Mesenchymal stem cell (in vitro differentiated cells and primary cell): ENCODE results near the gene KCTD5.
"Not testable (repeated sequence)": the region's sequence is repeated elsewhere in the genome, so short reads cannot be mapped to it uniquely, and the experiment has no call there.

Source experiments
- DNase-seq: peaks from one replicate; pipeline ENCODE4 v3.0.0-alpha.2; 2013
- H2AFZ ChIP-seq: one replicate; pipeline ENCODE4 v1.6.1; 2013; ENCODE audit warnings: low read depth, mild to moderate bottlenecking, control low read depth, inconsistent platforms, low read length, moderate library complexity
- H2AK5ac ChIP-seq: 2 replicates; pipeline ENCODE4 v1.6.1; 2013; ENCODE audit warnings: low read length, moderate library complexity, mild to moderate bottlenecking, inconsistent platforms; ENCODE audit not compliant: severe bottlenecking
- H2BK120ac ChIP-seq: one replicate; pipeline ENCODE4 v1.6.1; 2013; ENCODE audit warnings: low read depth, mild to moderate bottlenecking, inconsistent platforms, low read length, moderate library complexity
- H2BK12ac ChIP-seq, 2 experiments: one replicate each; pipeline ENCODE4 v1.6.1; 2013; ENCODE audit warnings: inconsistent platforms in 2 of 2, low read length in 2 of 2, mild to moderate bottlenecking in 2 of 2, moderate library complexity in 2 of 2, control low read depth in 1 of 2
- H2BK15ac ChIP-seq: one replicate; pipeline ENCODE4 v1.6.1; 2013; ENCODE audit warnings: mild to moderate bottlenecking, low read depth, inconsistent platforms; ENCODE audit not compliant: poor library complexity, severe bottlenecking
- H2BK5ac ChIP-seq: 2 replicates; pipeline ENCODE4 v1.6.1; 2013; ENCODE audit warnings: low read depth, mild to moderate bottlenecking, low read length, control low read depth, inconsistent platforms; ENCODE audit not compliant: poor library complexity, severe bottlenecking
- H3K14ac ChIP-seq, 2 experiments: one replicate each; pipeline ENCODE4 v1.6.1; 2013; ENCODE audit warnings: inconsistent platforms in 2 of 2, low read length in 2 of 2, control low read depth in 1 of 2, mild to moderate bottlenecking in 1 of 2, moderate library complexity in 1 of 2
- H3K18ac ChIP-seq, 2 experiments: one replicate each; pipeline ENCODE4 v1.6.1; 2013; ENCODE audit warnings: inconsistent platforms in 2 of 2, low read length in 2 of 2, control low read depth in 1 of 2, low read depth in 1 of 2, mild to moderate bottlenecking in 1 of 2
- H3K23ac ChIP-seq, 2 experiments: one replicate each; pipeline ENCODE4 v1.6.1; 2013; ENCODE audit warnings: inconsistent platforms in 2 of 2, low read length in 2 of 2, mild to moderate bottlenecking in 2 of 2, moderate library complexity in 2 of 2, control low read depth in 1 of 2
- H3K27ac ChIP-seq: 2 replicates; pipeline ENCODE4 v1.5.1; 2013; ENCODE audit warnings: mild to moderate bottlenecking, moderate library complexity, low read length, control low read depth, inconsistent platforms; ENCODE audit not compliant: poor library complexity, severe bottlenecking
- H3K27me3 ChIP-seq, 2 experiments: 2 replicates each; pipeline versions ENCODE4 v1.6.1 to v1.7.0; 2013; ENCODE audit warnings: low read length in 2 of 2, mild to moderate bottlenecking in 2 of 2, moderate library complexity in 2 of 2, control low read depth in 1 of 2, inconsistent platforms in 1 of 2; ENCODE audit not compliant: control insufficient read depth in 1 of 2, insufficient read depth in 1 of 2
- H3K36me3 ChIP-seq, 2 experiments: 2 replicates each; pipeline versions ENCODE4 v1.6.1 to v1.7.0; 2013; ENCODE audit warnings: low read length in 2 of 2, control low read depth in 1 of 2, inconsistent platforms in 1 of 2, low read depth in 1 of 2, mild to moderate bottlenecking in 1 of 2; ENCODE audit not compliant: insufficient read depth in 2 of 2, control insufficient read depth in 1 of 2
- H3K4ac ChIP-seq, 2 experiments: one replicate each; pipeline ENCODE4 v1.6.1; 2013; ENCODE audit warnings: inconsistent platforms in 2 of 2, low read length in 2 of 2, mild to moderate bottlenecking in 2 of 2, moderate library complexity in 2 of 2, control low read depth in 1 of 2, low read depth in 1 of 2
- H3K4me1 ChIP-seq: 2 replicates; pipeline ENCODE4 v1.6.1; 2013; ENCODE audit warnings: low read depth, low read length, control low read depth; ENCODE audit not compliant: control insufficient read depth, insufficient read depth
- H3K4me2 ChIP-seq: 2 replicates; pipeline ENCODE4 v1.6.1; 2013; ENCODE audit warnings: low read length, mild to moderate bottlenecking, inconsistent platforms; ENCODE audit not compliant: poor library complexity, severe bottlenecking
- H3K4me3 ChIP-seq, 2 experiments: 2 replicates each; pipeline versions ENCODE4 v1.5.1 to v1.7.0; 2013; ENCODE audit warnings: low read length in 2 of 2, mild to moderate bottlenecking in 2 of 2, control low read depth in 1 of 2, low read depth in 1 of 2; ENCODE audit not compliant: insufficient read depth in 1 of 2
- H3K79me1 ChIP-seq: replicated peaks from 2 replicates; pipeline ENCODE4 v1.6.1; 2013; ENCODE audit warnings: mild to moderate bottlenecking, control low read depth, low read length, inconsistent platforms; ENCODE audit not compliant: poor library complexity, severe bottlenecking
- H3K9ac ChIP-seq: 2 replicates; pipeline ENCODE4 v1.7.0; 2013; ENCODE audit warnings: mild to moderate bottlenecking, low read length, moderate library complexity
- H3K9me3 ChIP-seq: 2 replicates; pipeline ENCODE4 v1.7.0; 2013; ENCODE audit warnings: mild to moderate bottlenecking, low read length; ENCODE audit not compliant: control insufficient read depth
- H4K8ac ChIP-seq: one replicate; pipeline ENCODE4 v1.6.1; 2013; ENCODE audit warnings: inconsistent platforms, mild to moderate bottlenecking, low read length, moderate library complexity
- H4K91ac ChIP-seq: one replicate; pipeline ENCODE4 v1.6.1; 2013; ENCODE audit warnings: mild to moderate bottlenecking, low read length, inconsistent platforms
- WGBS: methylation state at CpG from one replicate; pipeline ENCODE4 v1.1.7; 2013; ENCODE audit warnings: mixed read lengths; 5-methylcytosine and 5-hydroxymethylcytosine counted together

Gene KCTD5

GRCh38 chr16:2669587-2669986 is 12.7 kb upstream of the KCTD5 start:
- H3K23ac ChIP-seq, H3K27me3 ChIP-seq, H4K91ac ChIP-seq, H3K4me1 ChIP-seq, H2BK12ac ChIP-seq, H3K9me3 ChIP-seq, H3K14ac ChIP-seq, H3K4ac ChIP-seq, H3K27ac ChIP-seq, H2BK120ac ChIP-seq, H3K4me3 ChIP-seq, H2AFZ ChIP-seq, DNase-seq, H2AK5ac ChIP-seq, H2BK5ac ChIP-seq, H4K8ac ChIP-seq, H2BK15ac ChIP-seq, H3K18ac ChIP-seq, H3K4me2 ChIP-seq: not testable (repeated sequence)
- H3K9ac ChIP-seq = peak overlapping the region; percentile 53
- peaks cover 11% of the 10 kb centered on the region for H3K79me1 ChIP-seq
- WGBS = 96% methylated on average over 7 of the region's 10 CpGs
- H3K36me3 ChIP-seq = peaks cover 19 to 24% of the 10 kb centered on the region in 2 experiments

GRCh38 chr16:2670017-2670416 is 12.3 kb upstream of the KCTD5 start:
- not testable (repeated sequence) for H2BK15ac ChIP-seq, H4K8ac ChIP-seq, H3K4me2 ChIP-seq, H3K27ac ChIP-seq, H3K4me3 ChIP-seq, H3K4ac ChIP-seq, H3K18ac ChIP-seq, H3K27me3 ChIP-seq, H2BK120ac ChIP-seq, H3K14ac ChIP-seq, H2AFZ ChIP-seq, H3K23ac ChIP-seq, H3K9me3 ChIP-seq, H2AK5ac ChIP-seq, H3K4me1 ChIP-seq, H4K91ac ChIP-seq, H2BK5ac ChIP-seq, H2BK12ac ChIP-seq
- H3K79me1 ChIP-seq = peaks cover 11% of the 10 kb centered on the region
- peaks cover 19 to 21% of the 10 kb centered on the region in 2 experiments for H3K36me3 ChIP-seq
- DNase-seq = peak; percentile 72
- H3K9ac ChIP-seq = peak overlapping the region; percentile 53
- 8% methylated on average over 12 of the region's 15 CpGs for WGBS

- peaks cover 19 to 21% of the 10 kb centered on the region in 2 experiments for H3K36me3 ChIP-seq
- H3K9me3 ChIP-seq, H3K27ac ChIP-seq, H3K27me3 ChIP-seq, H2AFZ ChIP-seq, H2BK15ac ChIP-seq, H4K8ac ChIP-seq, H3K9ac ChIP-seq, H3K18ac ChIP-seq, H2AK5ac ChIP-seq, H2BK5ac ChIP-seq, H2BK12ac ChIP-seq, H3K4me2 ChIP-seq, H3K4me1 ChIP-seq, H4K91ac ChIP-seq, H2BK120ac ChIP-seq, H3K14ac ChIP-seq, H3K4me3 ChIP-seq, H3K4ac ChIP-seq, H3K23ac ChIP-seq: not testable (repeated sequence)
- H3K79me1 ChIP-seq = peaks cover 11% of the 10 kb centered on the region
- 72% methylated on average over 10 of the region's 10 CpGs for WGBS
- DNase-seq = peak; percentile 35
Observed at GRCh38 chr16:2671193-2671592, 11.1 kb upstream of the KCTD5 start.

GRCh38 chr16:2671741-2672140 is 10.6 kb upstream of the KCTD5 start:
- Histone ChIP-seq H3K36me3 (peaks cover 16 to 19% of the 10 kb centered on the region in 2 experiments), H3K9me3 (no peaks in the 10 kb centered on the region), H3K4ac (no peak overlapping the region), H2BK12ac (no peak overlapping the region), H3K27ac (no peak overlapping the region), H3K4me1 (peaks cover 7% of the 10 kb centered on the region), H2AK5ac (no peak overlapping the region), H2BK120ac (no peak overlapping the region), H3K14ac (no peak overlapping the region), H4K91ac (no peak overlapping the region), H3K79me1 (peaks cover 11% of the 10 kb centered on the region), H3K4me3 (peak overlapping the region in 1 of 2 experiments; percentile 80), H3K18ac (no peak overlapping the region), H2BK15ac (no peak overlapping the region), H3K27me3 (no peaks in the 10 kb centered on the region), H3K9ac (peak overlapping the region; percentile 81), H3K23ac (no peak overlapping the region), H4K8ac (peak overlapping the region; percentile 7), H2BK5ac (no peak overlapping the region), H2AFZ (no peak overlapping the region), H3K4me2 (no peak overlapping the region)
- 96% methylated on average over 13 of the region's 13 CpGs for WGBS
- DNase-seq = no peak
